Ishikawa (cell line): ENCODE data around the gene SLC16A4.

Experiments used
- EGR1 ChIP-seq: IDR thresholded peaks from 2 replicates; pipeline ENCODE4 v1.6.1; 2012
- EP300 ChIP-seq: IDR thresholded peaks from 2 replicates; pipeline ENCODE4 v1.6.1; 2012; ENCODE audit warnings: borderline replicate concordance
- FOXM1 ChIP-seq: IDR thresholded peaks from 2 replicates; pipeline ENCODE4 v1.6.1; 2012; ENCODE audit warnings: low read depth, borderline replicate concordance
- MAX ChIP-seq: IDR thresholded peaks from 2 replicates; pipeline ENCODE4 v1.6.1; 2012
- REST ChIP-seq: IDR thresholded peaks from 2 replicates; pipeline ENCODE4 v1.6.1; 2012; ENCODE audit warnings: low read depth, mild to moderate bottlenecking
- USF1 ChIP-seq: IDR thresholded peaks from 2 replicates; pipeline ENCODE4 v1.6.1; 2012

GRCh38 chr1:110424699-110425611 is 34.1 kb upstream of the SLC16A4 start:
- TF ChIP-seq USF1 (no peak), FOXM1 (no peak), REST (no peak), EP300 (no peak), EGR1 (no peak), MAX (no peak)
